ENCODE data around the gene NPTX2.

NPTX2 gene

DNA sequence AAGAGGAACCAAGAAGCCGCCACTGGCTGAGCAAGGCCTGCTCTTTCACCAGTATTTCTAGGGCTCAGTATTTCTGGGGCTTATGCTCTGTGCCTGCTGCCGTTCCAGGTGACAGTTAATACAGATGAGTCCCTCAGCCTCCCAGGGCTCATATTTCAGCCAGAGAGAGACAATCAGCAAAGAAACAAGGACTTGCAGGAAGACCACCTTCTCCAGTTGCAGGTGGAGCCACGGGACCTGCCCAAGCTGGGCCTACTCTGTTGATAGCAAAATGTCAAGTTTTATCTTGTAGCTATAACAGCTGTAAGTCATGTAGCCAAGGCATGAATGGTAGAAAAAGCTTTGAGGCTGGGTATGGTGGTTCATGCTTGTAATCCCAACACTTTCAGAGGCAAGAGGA lies 42.7 kb downstream of the NPTX2 start:
- DNase-seq (ENCODE audit: low spot score): no peak
- TF ChIP-seq, protein P1, sequence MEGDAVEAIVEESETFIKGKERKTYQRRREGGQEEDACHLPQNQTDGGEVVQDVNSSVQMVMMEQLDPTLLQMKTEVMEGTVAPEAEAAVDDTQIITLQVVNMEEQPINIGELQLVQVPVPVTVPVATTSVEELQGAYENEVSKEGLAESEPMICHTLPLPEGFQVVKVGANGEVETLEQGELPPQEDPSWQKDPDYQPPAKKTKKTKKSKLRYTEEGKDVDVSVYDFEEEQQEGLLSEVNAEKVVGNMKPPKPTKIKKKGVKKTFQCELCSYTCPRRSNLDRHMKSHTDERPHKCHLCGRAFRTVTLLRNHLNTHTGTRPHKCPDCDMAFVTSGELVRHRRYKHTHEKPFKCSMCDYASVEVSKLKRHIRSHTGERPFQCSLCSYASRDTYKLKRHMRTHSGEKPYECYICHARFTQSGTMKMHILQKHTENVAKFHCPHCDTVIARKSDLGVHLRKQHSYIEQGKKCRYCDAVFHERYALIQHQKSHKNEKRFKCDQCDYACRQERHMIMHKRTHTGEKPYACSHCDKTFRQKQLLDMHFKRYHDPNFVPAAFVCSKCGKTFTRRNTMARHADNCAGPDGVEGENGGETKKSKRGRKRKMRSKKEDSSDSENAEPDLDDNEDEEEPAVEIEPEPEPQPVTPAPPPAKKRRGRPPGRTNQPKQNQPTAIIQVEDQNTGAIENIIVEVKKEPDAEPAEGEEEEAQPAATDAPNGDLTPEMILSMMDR (IDR thresholded peaks at IDR 0.05; ENCODE audit: borderline replicate concordance, control extremely low read depth, extremely low read depth, insufficient read depth, missing control alignments): no peak
- in situ Hi-C loops (cut with MboI; ENCODE audit: low sequenced_read_pairs, unreplicated experiment): no loop called here

DNA sequence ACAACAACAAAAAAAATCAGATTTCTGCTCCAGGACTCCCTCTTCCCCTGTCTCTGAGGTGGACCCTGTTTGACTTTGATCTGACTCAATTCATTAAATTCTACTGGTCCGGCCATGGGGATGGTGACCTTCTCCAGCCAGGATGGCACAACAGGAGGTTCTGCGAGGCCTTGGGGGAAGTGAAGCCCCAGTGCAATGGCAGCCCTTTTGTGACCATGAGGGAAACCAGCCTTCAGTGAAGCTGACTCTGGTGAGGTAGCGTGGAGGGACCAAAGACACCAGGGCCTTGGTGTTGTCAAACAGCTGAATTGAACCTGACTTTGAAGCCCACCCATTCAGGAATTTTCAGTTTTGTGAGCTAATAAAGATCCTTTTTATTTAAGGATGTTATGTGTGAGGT lies 44.5 kb downstream of the NPTX2 start:
- in situ Hi-C loops (cut with MboI; ENCODE audit: low sequenced_read_pairs, unreplicated experiment): no loop called here
- TF ChIP-seq, protein P1 (IDR thresholded peaks at IDR 0.05; ENCODE audit: borderline replicate concordance, control extremely low read depth, extremely low read depth, insufficient read depth, missing control alignments): no peak
- no peak for DNase-seq (ENCODE audit: low spot score)

DNA sequence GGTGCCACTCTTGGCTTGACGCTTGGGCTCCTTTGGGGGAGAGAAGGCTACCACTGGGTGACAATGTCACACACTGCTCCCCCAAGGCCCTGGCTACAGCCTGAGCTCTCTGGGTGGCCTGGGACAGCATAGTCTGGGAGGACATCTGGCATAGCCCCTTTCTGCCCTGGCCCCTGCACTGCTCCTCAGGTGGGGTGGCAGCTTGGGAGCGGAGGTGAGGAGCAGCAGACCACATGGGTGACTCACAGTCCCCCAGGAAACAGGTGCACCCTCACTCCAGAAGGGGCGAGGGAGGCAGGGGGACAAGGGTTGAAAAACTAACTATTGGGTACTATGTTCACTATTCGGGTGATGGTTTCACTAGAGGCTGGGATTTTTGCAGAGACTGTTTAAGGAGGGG lies 45.2 kb downstream of the NPTX2 start:
- DNase-seq (ENCODE audit: low spot score): no peak
- TF ChIP-seq, protein P1 (IDR thresholded peaks at IDR 0.05; ENCODE audit: borderline replicate concordance, control extremely low read depth, extremely low read depth, insufficient read depth, missing control alignments): no peak
- in situ Hi-C loops (cut with MboI; ENCODE audit: low sequenced_read_pairs, unreplicated experiment): no loop called here

DNA sequence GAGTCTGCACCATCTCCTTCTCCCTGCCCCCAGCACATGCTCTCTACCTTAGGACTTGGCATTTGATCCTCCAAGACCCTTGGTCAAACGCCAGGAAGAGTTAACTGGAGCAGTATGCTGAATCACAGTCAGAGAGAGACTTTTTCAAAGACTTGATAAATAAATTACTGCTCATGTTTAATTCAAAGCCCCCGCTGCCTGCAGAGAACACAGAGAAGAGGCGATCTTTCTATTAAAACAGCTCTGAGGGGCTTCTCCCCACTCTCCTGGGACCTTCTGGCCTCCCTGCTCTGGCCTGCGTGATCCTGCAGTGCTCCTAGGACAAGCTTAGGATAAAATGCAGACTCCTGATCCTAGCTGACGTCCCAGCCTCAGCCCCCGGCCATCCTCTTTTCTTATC lies 47.8 kb downstream of the NPTX2 start:
- TF ChIP-seq, protein P1 (IDR thresholded peaks at IDR 0.05; ENCODE audit: borderline replicate concordance, control extremely low read depth, extremely low read depth, insufficient read depth, missing control alignments): no peak
- no peak for DNase-seq (ENCODE audit: low spot score)
- in situ Hi-C loops (cut with MboI; ENCODE audit: low sequenced_read_pairs, unreplicated experiment): no loop called here

DNA sequence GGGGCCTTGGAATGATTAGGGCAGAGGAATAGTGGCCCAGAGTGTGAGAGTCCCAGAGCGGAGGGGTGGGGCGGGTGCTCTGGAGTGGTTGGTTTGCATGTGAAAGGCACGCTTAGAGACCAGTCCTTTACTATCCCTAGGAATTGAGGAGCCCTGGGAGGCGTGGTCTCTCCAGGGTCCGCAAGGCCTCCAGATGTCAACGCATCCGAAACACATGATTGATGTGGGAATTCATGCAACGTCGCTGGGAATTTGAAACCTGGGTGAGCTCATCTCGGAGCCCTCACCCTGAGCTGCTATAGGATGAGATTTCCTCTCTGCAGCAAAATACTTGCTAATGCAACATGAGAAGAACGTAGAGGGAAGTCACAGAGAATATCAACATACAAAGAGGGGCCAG lies 51.2 kb downstream of the NPTX2 start:
- in situ Hi-C loops (cut with MboI; ENCODE audit: low sequenced_read_pairs, unreplicated experiment): no loop called here
- TF ChIP-seq, protein P1 (IDR thresholded peaks at IDR 0.05; ENCODE audit: borderline replicate concordance, control extremely low read depth, extremely low read depth, insufficient read depth, missing control alignments): no peak
- no peak for DNase-seq (ENCODE audit: low spot score)

DNA sequence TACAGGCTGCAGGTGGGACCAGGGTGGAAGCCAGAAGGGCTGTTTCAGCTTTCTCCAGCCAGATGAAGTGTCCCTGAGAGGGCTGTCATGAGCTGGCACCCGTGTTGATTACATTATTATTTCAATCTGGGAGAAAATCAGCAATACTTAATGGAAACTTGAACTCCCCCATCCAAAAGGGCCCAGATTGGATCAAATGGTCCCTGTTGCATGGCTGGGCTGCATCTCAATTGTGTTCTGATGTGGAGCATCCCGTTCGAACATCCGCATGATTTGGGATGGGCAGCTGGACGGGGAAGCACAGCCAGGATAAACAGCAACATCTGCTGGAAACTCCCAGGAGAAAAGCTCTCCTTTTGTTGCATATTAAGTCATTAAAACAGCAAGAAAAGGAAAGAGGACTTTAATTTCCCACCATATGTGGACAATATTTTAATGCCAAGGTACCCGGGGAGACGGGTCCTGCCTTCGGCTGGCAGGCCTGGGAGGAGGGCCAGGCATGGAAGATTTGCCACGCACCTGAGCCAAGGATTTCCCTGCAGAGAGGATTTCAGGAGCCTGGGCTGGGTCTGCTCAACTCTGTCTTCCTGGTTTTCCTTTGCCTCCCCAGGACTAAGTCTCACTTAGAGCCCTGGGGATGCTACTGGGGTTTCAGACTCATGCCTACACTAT lies 52.4 kb downstream of the NPTX2 start:
- in situ Hi-C loops (cut with MboI; ENCODE audit: low sequenced_read_pairs, unreplicated experiment): no loop called here
- DNase-seq (ENCODE audit: low spot score): no peak
- TF ChIP-seq, protein P1 (IDR thresholded peaks at IDR 0.05; ENCODE audit: borderline replicate concordance, control extremely low read depth, extremely low read depth, insufficient read depth, missing control alignments): no peak
